WTC11 (cell line): Measurements from ENCODE around the gene CEMIP. TPM values are rescaled to one million over a fixed set of nuclear protein-coding genes. Genes with fewer than 3 reads are reported as not detected.
"Not testable (repeated sequence)": the region's sequence is repeated elsewhere in the genome, so short reads cannot be mapped to it uniquely, and the experiment has no call there.

Experiments
- ATAC-seq: fragments of 200-7000 bp; cut with Tn5 transposase; 2 replicates; pipeline ENCODE4 v1.10.0; 2021; ENCODE audit warnings: mild to moderate bottlenecking, moderate library complexity
- CTCF ChIA-PET: fragments of 300-600 bp; sonication (Branson Sonifier 250); formaldehyde crosslinking; loops from one replicate; lab custom pipeline; 2021; ENCODE audit warnings: antibody characterized with exemption; lab: Charles Lee
- POLR2A ChIA-PET: fragments of 350-600 bp; sonication (Branson Sonifier 250); formaldehyde crosslinking; loops from one replicate; lab custom pipeline; 2021; ENCODE audit warnings: antibody characterized with exemption; lab: Charles Lee
- DNase-seq: peaks from one replicate; pipeline ENCODE4 v3.0.0; 2021; ENCODE audit warnings: low spot score
- H3K27ac Mint-ChIP-seq: 2 replicates; pipeline ENCODE4 v1.8.0; 2021; ENCODE audit warnings: mixed read lengths
- H3K27me3 Mint-ChIP-seq: 2 replicates; pipeline ENCODE4 v1.8.0; 2021; ENCODE audit warnings: low read depth, mild to moderate bottlenecking, moderate library complexity, mixed read lengths
- H3K36me3 Mint-ChIP-seq: 2 replicates; pipeline ENCODE4 v1.8.0; 2021; ENCODE audit warnings: mixed read lengths
- H3K4me1 Mint-ChIP-seq: 2 replicates; pipeline ENCODE4 v1.8.0; 2022; ENCODE audit warnings: mixed read lengths
- H3K4me3 Mint-ChIP-seq: 2 replicates; pipeline ENCODE4 v1.8.0; 2021; ENCODE audit warnings: mild to moderate bottlenecking, moderate library complexity, mixed read lengths
- H3K9me3 Mint-ChIP-seq: 2 replicates; pipeline ENCODE4 v1.8.0; 2021; ENCODE audit warnings: mixed read lengths
- IRF2 ChIP-seq: sonication (generic); formaldehyde crosslinking; IDR thresholded peaks from 2 replicates; pipeline ENCODE4 v1.8.0; 2022; ENCODE audit warnings: low read depth, missing genetic modification reagents, borderline replicate concordance
- JAZF1 ChIP-seq: fragments of 250-450 bp; sonication (Bioruptor Pico); IDR thresholded peaks from 2 replicates; pipeline ENCODE4 v1.9.0; 2021; ENCODE audit warnings: moderate library complexity, mild to moderate bottlenecking, inconsistent platforms
- JUN ChIP-seq: sonication (generic); formaldehyde crosslinking; IDR thresholded peaks from 2 replicates; pipeline ENCODE4 v1.8.0; 2023; ENCODE audit warnings: mild to moderate bottlenecking, missing genetic modification reagents
- NFATC4 ChIP-seq: fragments of 250-450 bp; sonication (Bioruptor Pico); IDR thresholded peaks from 2 replicates; pipeline ENCODE4 v1.9.0; 2021; ENCODE audit warnings: mild to moderate bottlenecking
- NFYB ChIP-seq: sonication (generic); formaldehyde crosslinking; conservative IDR thresholded peaks from 2 replicates; pipeline ENCODE4 v1.8.0; 2022; ENCODE audit warnings: low read depth, missing genetic modification reagents
- NR1H2 ChIP-seq: sonication (generic); formaldehyde crosslinking; IDR thresholded peaks from 2 replicates; pipeline ENCODE4 v1.9.0; 2021; ENCODE audit warnings: mild to moderate bottlenecking, moderate library complexity, missing genetic modification reagents
- RORB ChIP-seq: fragments of 250-450 bp; sonication (Bioruptor Pico); IDR thresholded peaks from 2 replicates; pipeline ENCODE4 v1.9.0; 2021; ENCODE audit warnings: mild to moderate bottlenecking
- SMAD4 ChIP-seq: sonication (generic); formaldehyde crosslinking; IDR thresholded peaks from 2 replicates; pipeline ENCODE4 v1.8.0; 2022; ENCODE audit warnings: mild to moderate bottlenecking, missing genetic modification reagents
- SP1 ChIP-seq: sonication (generic); formaldehyde crosslinking; conservative IDR thresholded peaks from 2 replicates; pipeline ENCODE4 v1.8.1; 2022; ENCODE audit warnings: missing genetic modification reagents
- ZNF219 ChIP-seq: sonication (generic); formaldehyde crosslinking; IDR thresholded peaks from 2 replicates; pipeline ENCODE4 v1.8.0; 2023; ENCODE audit warnings: missing genetic modification reagents, mild to moderate bottlenecking, borderline replicate concordance
- ZNF423 ChIP-seq: fragments of 250-450 bp; sonication (Bioruptor Pico); IDR thresholded peaks from 2 replicates; pipeline ENCODE4 v2.1.2; 2022; ENCODE audit warnings: mild to moderate bottlenecking, moderate library complexity
- ZNF671 ChIP-seq: fragments of 250-450 bp; sonication (Bioruptor Pico); IDR thresholded peaks from 2 replicates; pipeline ENCODE4 v1.8.0; 2021; ENCODE audit warnings: mild to moderate bottlenecking
- total RNA-seq: library from RNA; stranded (reverse); gene quantifications from 3 replicates; pipeline ENCODE4 v1.2.3, GENCODE V29; 2021
- TF ChIP-seq, protein P1 (sequence below): sonication (generic); formaldehyde crosslinking; IDR thresholded peaks from 2 replicates; pipeline ENCODE4 v1.8.1; 2022; ENCODE audit warnings: low read depth, mild to moderate bottlenecking, moderate library complexity, missing genetic modification reagents, borderline replicate concordance
- TF ChIP-seq, protein P2 (sequence below): sonication (generic); formaldehyde crosslinking; IDR thresholded peaks from 2 replicates; pipeline ENCODE4 v1.8.0; 2023; ENCODE audit warnings: missing genetic modification reagents
- TF ChIP-seq, protein P3 (sequence below): fragments of 250-450 bp; sonication (Bioruptor Pico); IDR thresholded peaks from 2 replicates; pipeline ENCODE4 v1.8.0; 2021; ENCODE audit warnings: mild to moderate bottlenecking
- TF ChIP-seq, protein P4 (sequence below): sonication (generic); formaldehyde crosslinking; IDR thresholded peaks from 2 replicates; pipeline ENCODE4 v1.8.1; 2023; ENCODE audit warnings: mild to moderate bottlenecking, missing genetic modification reagents
- TF ChIP-seq, protein P5 (sequence below): sonication (generic); formaldehyde crosslinking; IDR thresholded peaks from 2 replicates; pipeline ENCODE4 v1.8.1; 2022; ENCODE audit warnings: low read depth, missing genetic modification reagents, borderline replicate concordance
- TF ChIP-seq, protein P6 (sequence below): fragments of 250-450 bp; sonication (Bioruptor Pico); IDR thresholded peaks from 2 replicates; pipeline ENCODE4 v1.9.0; 2021; ENCODE audit warnings: moderate library complexity, mild to moderate bottlenecking, inconsistent platforms, borderline replicate concordance
- TF ChIP-seq, protein P7 (sequence below): fragments of 200-600 bp; IDR thresholded peaks from 2 replicates; pipeline ENCODE4 v1.8.0; 2022; ENCODE audit warnings: antibody characterized with exemption
- TF ChIP-seq, protein P8 (sequence below): sonication (generic); formaldehyde crosslinking; IDR thresholded peaks from 2 replicates; pipeline ENCODE4 v1.8.0; 2023; ENCODE audit warnings: missing genetic modification reagents, mild to moderate bottlenecking, borderline replicate concordance

Gene CEMIP
- total RNA-seq, 1 experiment from 2014 or later, result 0.87 TPM

DNA sequence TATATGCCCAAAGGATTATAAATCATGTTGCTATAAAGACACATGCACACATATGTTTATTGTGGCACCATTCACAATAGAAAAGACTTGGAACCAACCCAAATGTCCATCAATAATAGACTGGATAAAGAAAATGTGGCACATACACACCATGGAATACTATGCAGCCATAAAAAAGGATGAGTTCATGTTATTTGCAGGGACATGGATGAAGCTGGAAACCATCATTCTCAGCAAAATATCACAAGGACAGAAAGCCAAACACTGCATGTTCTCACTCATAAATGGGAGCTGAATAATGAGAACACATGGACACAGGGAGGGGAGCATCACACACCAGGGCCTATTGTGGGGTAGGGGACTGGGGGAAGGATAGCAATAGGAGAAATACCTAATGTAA, 186.3 kb downstream of the CEMIP start:
- H3K27ac Mint-ChIP-seq, H3K27me3 Mint-ChIP-seq, CTCF ChIA-PET, POLR2A ChIA-PET, ATAC-seq, H3K4me3 Mint-ChIP-seq, DNase-seq: not testable (repeated sequence)
- Mint-ChIP-seq H3K36me3 (peaks cover 38% of the 10 kb centered on the region), H3K4me1 (peaks cover 50% of the 10 kb centered on the region), H3K9me3 (peaks cover 17% of the 10 kb centered on the region)

DNA sequence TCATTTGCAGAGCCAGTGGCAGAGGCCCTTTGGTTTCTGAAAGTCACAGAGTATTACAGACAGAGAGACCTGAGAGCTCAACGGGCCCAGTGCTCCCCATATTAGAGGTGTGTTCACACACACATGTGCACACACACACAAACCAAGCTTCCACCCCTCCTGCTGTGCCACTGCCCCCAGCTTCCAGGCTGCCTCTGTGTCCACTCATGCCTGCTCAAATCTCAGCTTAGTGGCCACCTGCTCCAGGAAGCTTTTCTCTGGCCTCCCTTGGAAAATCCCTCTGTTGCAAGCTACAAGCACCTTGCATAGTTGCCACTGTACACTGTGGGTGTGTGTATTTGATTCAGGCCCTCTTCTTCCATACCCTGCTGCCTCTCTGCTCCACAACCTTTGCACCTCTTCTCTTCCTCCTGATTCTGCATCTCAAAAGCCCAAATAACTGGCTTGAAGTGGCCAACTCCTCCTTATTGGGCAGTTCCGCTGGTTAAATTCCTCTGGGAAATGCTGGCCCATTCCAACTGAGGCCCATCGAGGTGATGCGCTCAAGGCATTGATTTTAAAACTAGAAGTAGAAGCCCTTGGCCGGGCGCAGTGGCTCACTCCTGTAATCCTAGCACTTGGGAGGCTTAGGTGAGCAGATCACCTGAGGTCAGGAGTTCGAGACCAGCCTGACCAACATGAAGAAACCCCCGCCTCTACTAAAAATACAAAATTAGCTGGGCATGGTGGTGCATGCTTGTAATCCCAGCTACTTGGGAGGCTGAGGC, 187.4 kb downstream of the CEMIP start:
- TF ChIP-seq NFATC4 (CRISPR knock-in tag) (no peak), ZNF423 (no peak), SMAD4 (CRISPR knock-in tag) (no peak), JUN (CRISPR knock-in tag) (no peak), SP1 (CRISPR knock-in tag) (no peak), NR1H2 (CRISPR knock-in tag) (no peak), ZNF671 (CRISPR knock-in tag) (no peak), RORB (CRISPR knock-in tag) (no peak), JAZF1 (CRISPR knock-in tag) (no peak), NFYB (CRISPR knock-in tag) (no peak), IRF2 (CRISPR knock-in tag) (no peak), ZNF219 (no peak)
- TF ChIP-seq, protein P1, sequence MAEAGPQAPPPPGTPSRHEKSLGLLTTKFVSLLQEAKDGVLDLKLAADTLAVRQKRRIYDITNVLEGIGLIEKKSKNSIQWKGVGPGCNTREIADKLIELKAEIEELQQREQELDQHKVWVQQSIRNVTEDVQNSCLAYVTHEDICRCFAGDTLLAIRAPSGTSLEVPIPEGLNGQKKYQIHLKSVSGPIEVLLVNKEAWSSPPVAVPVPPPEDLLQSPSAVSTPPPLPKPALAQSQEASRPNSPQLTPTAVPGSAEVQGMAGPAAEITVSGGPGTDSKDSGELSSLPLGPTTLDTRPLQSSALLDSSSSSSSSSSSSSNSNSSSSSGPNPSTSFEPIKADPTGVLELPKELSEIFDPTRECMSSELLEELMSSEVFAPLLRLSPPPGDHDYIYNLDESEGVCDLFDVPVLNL (CRISPR knock-in tag), result no peak
- TF ChIP-seq, protein P2, sequence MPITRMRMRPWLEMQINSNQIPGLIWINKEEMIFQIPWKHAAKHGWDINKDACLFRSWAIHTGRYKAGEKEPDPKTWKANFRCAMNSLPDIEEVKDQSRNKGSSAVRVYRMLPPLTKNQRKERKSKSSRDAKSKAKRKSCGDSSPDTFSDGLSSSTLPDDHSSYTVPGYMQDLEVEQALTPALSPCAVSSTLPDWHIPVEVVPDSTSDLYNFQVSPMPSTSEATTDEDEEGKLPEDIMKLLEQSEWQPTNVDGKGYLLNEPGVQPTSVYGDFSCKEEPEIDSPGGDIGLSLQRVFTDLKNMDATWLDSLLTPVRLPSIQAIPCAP (CRISPR knock-in tag), result no peak
- TF ChIP-seq, protein P3, sequence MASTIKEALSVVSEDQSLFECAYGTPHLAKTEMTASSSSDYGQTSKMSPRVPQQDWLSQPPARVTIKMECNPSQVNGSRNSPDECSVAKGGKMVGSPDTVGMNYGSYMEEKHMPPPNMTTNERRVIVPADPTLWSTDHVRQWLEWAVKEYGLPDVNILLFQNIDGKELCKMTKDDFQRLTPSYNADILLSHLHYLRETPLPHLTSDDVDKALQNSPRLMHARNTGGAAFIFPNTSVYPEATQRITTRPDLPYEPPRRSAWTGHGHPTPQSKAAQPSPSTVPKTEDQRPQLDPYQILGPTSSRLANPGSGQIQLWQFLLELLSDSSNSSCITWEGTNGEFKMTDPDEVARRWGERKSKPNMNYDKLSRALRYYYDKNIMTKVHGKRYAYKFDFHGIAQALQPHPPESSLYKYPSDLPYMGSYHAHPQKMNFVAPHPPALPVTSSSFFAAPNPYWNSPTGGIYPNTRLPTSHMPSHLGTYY (CRISPR knock-in tag), result no peak
- TF ChIP-seq, protein P4, sequence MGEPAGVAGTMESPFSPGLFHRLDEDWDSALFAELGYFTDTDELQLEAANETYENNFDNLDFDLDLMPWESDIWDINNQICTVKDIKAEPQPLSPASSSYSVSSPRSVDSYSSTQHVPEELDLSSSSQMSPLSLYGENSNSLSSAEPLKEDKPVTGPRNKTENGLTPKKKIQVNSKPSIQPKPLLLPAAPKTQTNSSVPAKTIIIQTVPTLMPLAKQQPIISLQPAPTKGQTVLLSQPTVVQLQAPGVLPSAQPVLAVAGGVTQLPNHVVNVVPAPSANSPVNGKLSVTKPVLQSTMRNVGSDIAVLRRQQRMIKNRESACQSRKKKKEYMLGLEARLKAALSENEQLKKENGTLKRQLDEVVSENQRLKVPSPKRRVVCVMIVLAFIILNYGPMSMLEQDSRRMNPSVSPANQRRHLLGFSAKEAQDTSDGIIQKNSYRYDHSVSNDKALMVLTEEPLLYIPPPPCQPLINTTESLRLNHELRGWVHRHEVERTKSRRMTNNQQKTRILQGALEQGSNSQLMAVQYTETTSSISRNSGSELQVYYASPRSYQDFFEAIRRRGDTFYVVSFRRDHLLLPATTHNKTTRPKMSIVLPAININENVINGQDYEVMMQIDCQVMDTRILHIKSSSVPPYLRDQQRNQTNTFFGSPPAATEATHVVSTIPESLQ, result no peak
- TF ChIP-seq, protein P5, sequence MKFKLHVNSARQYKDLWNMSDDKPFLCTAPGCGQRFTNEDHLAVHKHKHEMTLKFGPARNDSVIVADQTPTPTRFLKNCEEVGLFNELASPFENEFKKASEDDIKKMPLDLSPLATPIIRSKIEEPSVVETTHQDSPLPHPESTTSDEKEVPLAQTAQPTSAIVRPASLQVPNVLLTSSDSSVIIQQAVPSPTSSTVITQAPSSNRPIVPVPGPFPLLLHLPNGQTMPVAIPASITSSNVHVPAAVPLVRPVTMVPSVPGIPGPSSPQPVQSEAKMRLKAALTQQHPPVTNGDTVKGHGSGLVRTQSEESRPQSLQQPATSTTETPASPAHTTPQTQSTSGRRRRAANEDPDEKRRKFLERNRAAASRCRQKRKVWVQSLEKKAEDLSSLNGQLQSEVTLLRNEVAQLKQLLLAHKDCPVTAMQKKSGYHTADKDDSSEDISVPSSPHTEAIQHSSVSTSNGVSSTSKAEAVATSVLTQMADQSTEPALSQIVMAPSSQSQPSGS (CRISPR knock-in tag), result no peak
- TF ChIP-seq, protein P6, sequence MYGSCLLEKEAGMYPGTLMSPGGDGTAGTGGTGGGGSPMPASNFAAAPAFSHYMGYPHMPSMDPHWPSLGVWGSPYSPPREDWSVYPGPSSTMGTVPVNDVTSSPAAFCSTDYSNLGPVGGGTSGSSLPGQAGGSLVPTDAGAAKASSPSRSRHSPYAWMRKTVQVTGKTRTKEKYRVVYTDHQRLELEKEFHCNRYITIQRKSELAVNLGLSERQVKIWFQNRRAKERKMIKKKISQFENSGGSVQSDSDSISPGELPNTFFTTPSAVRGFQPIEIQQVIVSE, result no peak
- TF ChIP-seq, protein P7, sequence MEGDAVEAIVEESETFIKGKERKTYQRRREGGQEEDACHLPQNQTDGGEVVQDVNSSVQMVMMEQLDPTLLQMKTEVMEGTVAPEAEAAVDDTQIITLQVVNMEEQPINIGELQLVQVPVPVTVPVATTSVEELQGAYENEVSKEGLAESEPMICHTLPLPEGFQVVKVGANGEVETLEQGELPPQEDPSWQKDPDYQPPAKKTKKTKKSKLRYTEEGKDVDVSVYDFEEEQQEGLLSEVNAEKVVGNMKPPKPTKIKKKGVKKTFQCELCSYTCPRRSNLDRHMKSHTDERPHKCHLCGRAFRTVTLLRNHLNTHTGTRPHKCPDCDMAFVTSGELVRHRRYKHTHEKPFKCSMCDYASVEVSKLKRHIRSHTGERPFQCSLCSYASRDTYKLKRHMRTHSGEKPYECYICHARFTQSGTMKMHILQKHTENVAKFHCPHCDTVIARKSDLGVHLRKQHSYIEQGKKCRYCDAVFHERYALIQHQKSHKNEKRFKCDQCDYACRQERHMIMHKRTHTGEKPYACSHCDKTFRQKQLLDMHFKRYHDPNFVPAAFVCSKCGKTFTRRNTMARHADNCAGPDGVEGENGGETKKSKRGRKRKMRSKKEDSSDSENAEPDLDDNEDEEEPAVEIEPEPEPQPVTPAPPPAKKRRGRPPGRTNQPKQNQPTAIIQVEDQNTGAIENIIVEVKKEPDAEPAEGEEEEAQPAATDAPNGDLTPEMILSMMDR, result no peak
- TF ChIP-seq, protein P8, sequence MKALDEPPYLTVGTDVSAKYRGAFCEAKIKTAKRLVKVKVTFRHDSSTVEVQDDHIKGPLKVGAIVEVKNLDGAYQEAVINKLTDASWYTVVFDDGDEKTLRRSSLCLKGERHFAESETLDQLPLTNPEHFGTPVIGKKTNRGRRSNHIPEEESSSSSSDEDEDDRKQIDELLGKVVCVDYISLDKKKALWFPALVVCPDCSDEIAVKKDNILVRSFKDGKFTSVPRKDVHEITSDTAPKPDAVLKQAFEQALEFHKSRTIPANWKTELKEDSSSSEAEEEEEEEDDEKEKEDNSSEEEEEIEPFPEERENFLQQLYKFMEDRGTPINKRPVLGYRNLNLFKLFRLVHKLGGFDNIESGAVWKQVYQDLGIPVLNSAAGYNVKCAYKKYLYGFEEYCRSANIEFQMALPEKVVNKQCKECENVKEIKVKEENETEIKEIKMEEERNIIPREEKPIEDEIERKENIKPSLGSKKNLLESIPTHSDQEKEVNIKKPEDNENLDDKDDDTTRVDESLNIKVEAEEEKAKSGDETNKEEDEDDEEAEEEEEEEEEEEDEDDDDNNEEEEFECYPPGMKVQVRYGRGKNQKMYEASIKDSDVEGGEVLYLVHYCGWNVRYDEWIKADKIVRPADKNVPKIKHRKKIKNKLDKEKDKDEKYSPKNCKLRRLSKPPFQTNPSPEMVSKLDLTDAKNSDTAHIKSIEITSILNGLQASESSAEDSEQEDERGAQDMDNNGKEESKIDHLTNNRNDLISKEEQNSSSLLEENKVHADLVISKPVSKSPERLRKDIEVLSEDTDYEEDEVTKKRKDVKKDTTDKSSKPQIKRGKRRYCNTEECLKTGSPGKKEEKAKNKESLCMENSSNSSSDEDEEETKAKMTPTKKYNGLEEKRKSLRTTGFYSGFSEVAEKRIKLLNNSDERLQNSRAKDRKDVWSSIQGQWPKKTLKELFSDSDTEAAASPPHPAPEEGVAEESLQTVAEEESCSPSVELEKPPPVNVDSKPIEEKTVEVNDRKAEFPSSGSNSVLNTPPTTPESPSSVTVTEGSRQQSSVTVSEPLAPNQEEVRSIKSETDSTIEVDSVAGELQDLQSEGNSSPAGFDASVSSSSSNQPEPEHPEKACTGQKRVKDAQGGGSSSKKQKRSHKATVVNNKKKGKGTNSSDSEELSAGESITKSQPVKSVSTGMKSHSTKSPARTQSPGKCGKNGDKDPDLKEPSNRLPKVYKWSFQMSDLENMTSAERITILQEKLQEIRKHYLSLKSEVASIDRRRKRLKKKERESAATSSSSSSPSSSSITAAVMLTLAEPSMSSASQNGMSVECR (CRISPR knock-in tag), result no peak
- TF ChIP-seq, all 79 proteins: peak for 0
- Mint-ChIP-seq H3K27me3 (no peaks in the 10 kb centered on the region), H3K27ac (peak overlapping the region; percentile 80), H3K4me3 (peak overlapping the region; percentile 33), H3K36me3 (peaks cover 38% of the 10 kb centered on the region), H3K4me1 (peaks cover 52% of the 10 kb centered on the region), H3K9me3 (peaks cover 17% of the 10 kb centered on the region)
- no peak for DNase-seq
- POLR2A ChIA-PET, result interaction anchor here (1.5 kb wide), 1 partner anchor 10 kb away, joined by 5 read pairs; no protein-coding TSS in a partner anchor
- CTCF ChIA-PET, result interaction anchor here (0.6 to 4.8 kb wide), 15 partner anchors 10 to 399 kb away, joined by 3 to 39 read pairs (median 7); partner anchors contain the start of genes CEMIP and TLNRD1
- ATAC-seq, result no peak
